Hepatocyte (in vitro differentiated cells): ENCODE data around the gene VEPH1. TPM values are rescaled to one million over a fixed set of nuclear protein-coding genes. Genes with fewer than 3 reads are reported as not detected.

Experiments used
- DNase-seq: peaks from one replicate; pipeline ENCODE4 v3.0.0-alpha.2; 2016; ENCODE audit warnings: low spot score
- H2AFZ ChIP-seq: fragments of 200-600 bp; sonication (generic); 2 replicates; pipeline ENCODE4 v1.6.0; 2016; ENCODE audit warnings: antibody characterized with exemption, mild to moderate bottlenecking
- H3K27ac ChIP-seq: fragments of 200-600 bp; sonication (generic); 2 replicates; pipeline ENCODE4 v1.5.1; 2016; ENCODE audit warnings: mild to moderate bottlenecking
- H3K27me3 ChIP-seq: fragments of 200-600 bp; sonication (generic); 2 replicates; pipeline ENCODE4 v1.6.1; 2016
- H3K36me3 ChIP-seq: fragments of 200-600 bp; sonication (generic); replicated peaks from 2 replicates; pipeline ENCODE4 v1.5.1; 2016; ENCODE audit warnings: low read depth; ENCODE audit not compliant: insufficient read depth
- H3K4me1 ChIP-seq: fragments of 200-600 bp; sonication (generic); 2 replicates; pipeline ENCODE4 v1.5.1; 2016; ENCODE audit warnings: mild to moderate bottlenecking, moderate library complexity; ENCODE audit not compliant: insufficient read depth
- H3K4me2 ChIP-seq: fragments of 200-600 bp; sonication (generic); 2 replicates; pipeline ENCODE4 v1.6.0; 2016
- H3K4me3 ChIP-seq: fragments of 200-600 bp; sonication (generic); 2 replicates; pipeline ENCODE4 v1.5.1; 2016; ENCODE audit warnings: mild to moderate bottlenecking
- H3K79me2 ChIP-seq: fragments of 200-600 bp; sonication (generic); 2 replicates; pipeline ENCODE4 v1.6.0; 2017; ENCODE audit warnings: mild to moderate bottlenecking
- H3K9me2 ChIP-seq: fragments of 200-600 bp; sonication (generic); replicated peaks from 2 replicates; pipeline ENCODE4 v1.6.0; 2017; ENCODE audit warnings: mild to moderate bottlenecking; ENCODE audit not compliant: insufficient read depth
- H3K9me3 ChIP-seq: fragments of 200-600 bp; sonication (generic); 2 replicates; pipeline ENCODE4 v1.5.1; 2016; ENCODE audit warnings: low read depth, mild to moderate bottlenecking
- H4K20me1 ChIP-seq: fragments of 200-600 bp; sonication (generic); 2 replicates; pipeline ENCODE4 v1.6.0; 2016; ENCODE audit warnings: mild to moderate bottlenecking; ENCODE audit not compliant: insufficient read depth, poor library complexity, severe bottlenecking
- EZH2 ChIP-seq: fragments of 200-600 bp; sonication (generic); IDR thresholded peaks from 2 replicates; pipeline ENCODE4 v1.6.1; 2016; ENCODE audit warnings: antibody characterized with exemption, mild to moderate bottlenecking, borderline replicate concordance
- EZH2phosphoT487 ChIP-seq: fragments of 200-600 bp; sonication (generic); IDR thresholded peaks from one replicate; pipeline ENCODE4 v1.6.1; 2018; ENCODE audit warnings: antibody characterized with exemption, mild to moderate bottlenecking, low read depth, moderate library complexity; ENCODE audit not compliant: unreplicated experiment, severe bottlenecking
- WGBS: methylation state at CpG from one replicate; pipeline ENCODE4 v1.1.6; 2016; ENCODE audit warnings: low lambda C conversion rate; ENCODE audit errors: missing lambda C conversion rate; 5-methylcytosine and 5-hydroxymethylcytosine counted together
- polyA plus RNA-seq: library from polyadenylated mRNA; unstranded; fragments of >200 nt; fragmentation: Nextera tagmentation; extraction: Ambion mirVana; gene quantifications from 2 replicates; pipeline ENCODE4 v1.2.1, GENCODE V29; 2016
- total RNA-seq: library from RNA; depleted of rRNA; stranded (reverse); fragments of >200 nt; gene quantifications from 2 replicates; pipeline ENCODE4 v1.2.3, GENCODE V29; 2014
- TF ChIP-seq, protein P1 (sequence below): fragments of 200-600 bp; sonication (generic); IDR thresholded peaks from 2 replicates; pipeline ENCODE4 v1.5.1; 2016; ENCODE audit warnings: antibody characterized with exemption, mild to moderate bottlenecking; ENCODE audit not compliant: poor library complexity

The VEPH1 gene
- total and polyA plus RNA-seq, 2 experiments from 2014 or later = 2.5 to 4.7 TPM

DNA sequence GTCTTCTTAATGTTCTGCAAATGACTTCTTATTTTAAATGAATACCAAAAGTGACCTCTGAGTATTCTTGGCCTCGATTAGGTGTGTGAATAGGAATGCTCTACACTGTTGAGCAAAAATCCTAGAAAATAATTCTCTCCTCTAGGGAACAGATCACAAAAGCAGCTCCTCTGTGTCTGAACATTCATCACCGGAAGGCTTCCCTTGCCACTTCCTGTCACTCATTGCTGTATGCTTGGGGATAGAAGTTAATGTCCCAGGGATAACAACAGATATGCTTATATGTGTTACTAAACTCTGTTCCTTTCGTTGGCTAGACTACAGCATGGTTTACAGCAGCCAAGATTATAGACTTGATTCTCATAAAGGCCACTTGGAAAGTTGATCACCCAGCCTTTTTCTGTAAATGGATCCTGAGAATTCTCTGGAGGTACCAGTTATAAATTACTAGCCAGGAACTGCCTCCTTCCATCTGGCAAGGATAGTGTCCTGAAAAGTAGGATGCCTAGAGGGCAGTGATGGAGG lies 82.5 kb downstream of the VEPH1 start:
- H3K36me3 ChIP-seq = no peaks in the 10 kb centered on the region
- H3K4me3 ChIP-seq = no peak overlapping the region
- no peak for DNase-seq

DNA sequence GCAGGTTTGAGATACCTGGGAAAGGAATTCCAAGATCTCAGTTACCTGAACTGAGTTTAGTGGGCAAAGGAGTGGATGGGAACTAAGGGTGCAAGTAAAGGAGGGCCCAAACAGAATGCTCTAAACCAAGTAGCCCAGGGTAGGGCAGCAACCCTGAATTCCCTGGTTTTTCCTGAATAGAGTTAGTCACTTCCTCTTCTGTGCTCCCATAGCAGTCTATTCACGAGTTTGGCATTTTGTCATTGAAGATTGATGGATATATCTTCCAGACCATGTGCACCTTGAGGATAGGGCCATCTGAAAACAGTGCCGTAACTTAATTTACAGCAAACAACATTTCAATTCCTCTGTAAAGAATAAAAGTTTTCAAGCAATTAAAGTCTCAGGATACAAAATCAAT lies 85.1 kb downstream of the VEPH1 start:
- TF ChIP-seq EZH2 = no peak
- TF ChIP-seq, protein P1, sequence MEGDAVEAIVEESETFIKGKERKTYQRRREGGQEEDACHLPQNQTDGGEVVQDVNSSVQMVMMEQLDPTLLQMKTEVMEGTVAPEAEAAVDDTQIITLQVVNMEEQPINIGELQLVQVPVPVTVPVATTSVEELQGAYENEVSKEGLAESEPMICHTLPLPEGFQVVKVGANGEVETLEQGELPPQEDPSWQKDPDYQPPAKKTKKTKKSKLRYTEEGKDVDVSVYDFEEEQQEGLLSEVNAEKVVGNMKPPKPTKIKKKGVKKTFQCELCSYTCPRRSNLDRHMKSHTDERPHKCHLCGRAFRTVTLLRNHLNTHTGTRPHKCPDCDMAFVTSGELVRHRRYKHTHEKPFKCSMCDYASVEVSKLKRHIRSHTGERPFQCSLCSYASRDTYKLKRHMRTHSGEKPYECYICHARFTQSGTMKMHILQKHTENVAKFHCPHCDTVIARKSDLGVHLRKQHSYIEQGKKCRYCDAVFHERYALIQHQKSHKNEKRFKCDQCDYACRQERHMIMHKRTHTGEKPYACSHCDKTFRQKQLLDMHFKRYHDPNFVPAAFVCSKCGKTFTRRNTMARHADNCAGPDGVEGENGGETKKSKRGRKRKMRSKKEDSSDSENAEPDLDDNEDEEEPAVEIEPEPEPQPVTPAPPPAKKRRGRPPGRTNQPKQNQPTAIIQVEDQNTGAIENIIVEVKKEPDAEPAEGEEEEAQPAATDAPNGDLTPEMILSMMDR = no peak
- TF ChIP-seq EZH2phosphoT487 = no peak
- H3K4me2 ChIP-seq = no peak overlapping the region

More for the DNA sequence above, 82.5 kb downstream of the VEPH1 start:
- Histone ChIP-seq H4K20me1 (no peaks in the 10 kb centered on the region), H3K27ac (no peak overlapping the region), H3K4me1 (no peaks in the 10 kb centered on the region), H3K27me3 (no peaks in the 10 kb centered on the region), H3K9me3 (no peaks in the 10 kb centered on the region), H2AFZ (no peak overlapping the region), H3K4me2 (no peak overlapping the region), H3K79me2 (no peaks in the 10 kb centered on the region), H3K9me2 (no peaks in the 10 kb centered on the region)
- 88% methylated on average over 3 of the region's 3 CpGs for WGBS
- TF ChIP-seq EZH2 = no peak
- no peak for TF ChIP-seq EZH2phosphoT487
- TF ChIP-seq, protein P1 = no peak

DNA sequence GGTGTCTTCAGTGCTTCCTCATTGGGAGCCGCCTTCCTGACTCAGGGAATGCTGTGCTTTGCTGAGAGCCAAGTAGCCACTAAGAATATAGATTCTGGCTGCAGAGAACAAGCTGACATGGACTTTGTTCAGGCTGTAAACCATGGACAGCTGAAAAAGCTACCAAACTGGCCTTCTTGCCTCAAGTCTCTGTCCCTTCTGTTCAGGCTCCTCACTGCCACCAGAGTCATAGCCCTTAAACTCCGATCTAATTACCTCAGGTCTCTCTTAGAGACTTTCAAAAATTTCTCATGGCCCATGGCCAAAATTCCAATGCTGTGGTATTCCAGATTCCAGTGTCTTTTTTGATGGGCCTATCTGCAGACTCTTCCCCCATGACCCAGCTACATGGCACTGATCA lies 86.0 kb downstream of the VEPH1 start:
- H4K20me1 ChIP-seq = no peaks in the 10 kb centered on the region
- no peak for TF ChIP-seq EZH2phosphoT487
- TF ChIP-seq EZH2 = no peak
- TF ChIP-seq, protein P1 = no peak
- no peak overlapping the region for H3K27ac ChIP-seq
- no peak overlapping the region for H2AFZ ChIP-seq
- no peaks in the 10 kb centered on the region for H3K9me2 ChIP-seq
- no peaks in the 10 kb centered on the region for H3K36me3 ChIP-seq
- H3K4me1 ChIP-seq = no peaks in the 10 kb centered on the region
- no peaks in the 10 kb centered on the region for H3K79me2 ChIP-seq
- 88% methylated on average over 2 of the region's 2 CpGs for WGBS
- no peaks in the 10 kb centered on the region for H3K9me3 ChIP-seq
- no peaks in the 10 kb centered on the region for H3K27me3 ChIP-seq
- peak; percentile 28 for DNase-seq
- H3K4me2 ChIP-seq = no peak overlapping the region
- no peak overlapping the region for H3K4me3 ChIP-seq

More for the DNA sequence above, 85.1 kb downstream of the VEPH1 start:
- Histone ChIP-seq H3K27ac (no peak overlapping the region), H3K9me3 (no peaks in the 10 kb centered on the region), H3K27me3 (no peaks in the 10 kb centered on the region), H2AFZ (no peak overlapping the region), H3K4me1 (no peaks in the 10 kb centered on the region), H3K36me3 (no peaks in the 10 kb centered on the region), H3K9me2 (no peaks in the 10 kb centered on the region), H4K20me1 (no peaks in the 10 kb centered on the region), H3K79me2 (no peaks in the 10 kb centered on the region), H3K4me3 (no peak overlapping the region)
- WGBS = 81% methylated on average over 2 of the region's 2 CpGs
- no peak for DNase-seq
